Measurements from ENCODE around the gene TTLL11.

TTLL11 gene

DNA sequence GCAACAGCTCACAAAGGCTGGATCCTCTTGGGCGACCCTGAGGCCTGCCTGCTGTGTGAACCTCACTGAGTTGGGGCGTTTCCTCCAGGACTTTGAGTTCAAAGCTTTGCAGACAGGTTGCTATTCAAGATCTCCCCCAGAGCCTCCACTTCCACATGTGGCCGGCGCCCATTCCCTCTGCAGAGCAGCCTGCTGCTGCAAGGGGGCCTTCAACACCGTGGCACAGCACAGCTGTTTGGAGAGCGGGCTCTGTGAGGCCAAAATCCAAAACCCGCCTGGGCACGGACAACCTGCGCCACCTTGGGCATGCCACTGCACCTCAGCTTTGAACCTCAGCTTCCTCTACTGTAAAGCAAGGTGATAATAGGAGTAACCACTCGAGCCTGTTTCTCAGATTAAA is 281.4 kb downstream of the TTLL11 start:
- TF ChIP-seq TAF1 (IDR thresholded peaks at IDR 0.05; ENCODE audit: low read depth) = no peak
- no peak for TF ChIP-seq RAD21 (IDR thresholded peaks at IDR 0.05; ENCODE audit: low read depth)
- no peak for TF ChIP-seq EP300 (IDR thresholded peaks at IDR 0.05; ENCODE audit: borderline replicate concordance)
- TF ChIP-seq FOXM1 (IDR thresholded peaks at IDR 0.05; ENCODE audit: borderline replicate concordance, low read depth) = no peak
- TF ChIP-seq, protein P1, sequence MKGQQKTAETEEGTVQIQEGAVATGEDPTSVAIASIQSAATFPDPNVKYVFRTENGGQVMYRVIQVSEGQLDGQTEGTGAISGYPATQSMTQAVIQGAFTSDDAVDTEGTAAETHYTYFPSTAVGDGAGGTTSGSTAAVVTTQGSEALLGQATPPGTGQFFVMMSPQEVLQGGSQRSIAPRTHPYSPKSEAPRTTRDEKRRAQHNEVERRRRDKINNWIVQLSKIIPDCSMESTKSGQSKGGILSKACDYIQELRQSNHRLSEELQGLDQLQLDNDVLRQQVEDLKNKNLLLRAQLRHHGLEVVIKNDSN (IDR thresholded peaks at IDR 0.05) = no peak
- no peak for TF ChIP-seq EGR1 (IDR thresholded peaks at IDR 0.05)
- TF ChIP-seq, protein P2, sequence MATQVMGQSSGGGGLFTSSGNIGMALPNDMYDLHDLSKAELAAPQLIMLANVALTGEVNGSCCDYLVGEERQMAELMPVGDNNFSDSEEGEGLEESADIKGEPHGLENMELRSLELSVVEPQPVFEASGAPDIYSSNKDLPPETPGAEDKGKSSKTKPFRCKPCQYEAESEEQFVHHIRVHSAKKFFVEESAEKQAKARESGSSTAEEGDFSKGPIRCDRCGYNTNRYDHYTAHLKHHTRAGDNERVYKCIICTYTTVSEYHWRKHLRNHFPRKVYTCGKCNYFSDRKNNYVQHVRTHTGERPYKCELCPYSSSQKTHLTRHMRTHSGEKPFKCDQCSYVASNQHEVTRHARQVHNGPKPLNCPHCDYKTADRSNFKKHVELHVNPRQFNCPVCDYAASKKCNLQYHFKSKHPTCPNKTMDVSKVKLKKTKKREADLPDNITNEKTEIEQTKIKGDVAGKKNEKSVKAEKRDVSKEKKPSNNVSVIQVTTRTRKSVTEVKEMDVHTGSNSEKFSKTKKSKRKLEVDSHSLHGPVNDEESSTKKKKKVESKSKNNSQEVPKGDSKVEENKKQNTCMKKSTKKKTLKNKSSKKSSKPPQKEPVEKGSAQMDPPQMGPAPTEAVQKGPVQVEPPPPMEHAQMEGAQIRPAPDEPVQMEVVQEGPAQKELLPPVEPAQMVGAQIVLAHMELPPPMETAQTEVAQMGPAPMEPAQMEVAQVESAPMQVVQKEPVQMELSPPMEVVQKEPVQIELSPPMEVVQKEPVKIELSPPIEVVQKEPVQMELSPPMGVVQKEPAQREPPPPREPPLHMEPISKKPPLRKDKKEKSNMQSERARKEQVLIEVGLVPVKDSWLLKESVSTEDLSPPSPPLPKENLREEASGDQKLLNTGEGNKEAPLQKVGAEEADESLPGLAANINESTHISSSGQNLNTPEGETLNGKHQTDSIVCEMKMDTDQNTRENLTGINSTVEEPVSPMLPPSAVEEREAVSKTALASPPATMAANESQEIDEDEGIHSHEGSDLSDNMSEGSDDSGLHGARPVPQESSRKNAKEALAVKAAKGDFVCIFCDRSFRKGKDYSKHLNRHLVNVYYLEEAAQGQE (IDR thresholded peaks at IDR 0.05; ENCODE audit: low read depth) = no peak
- TF ChIP-seq ZBTB7A (IDR thresholded peaks at IDR 0.05; ENCODE audit: low read depth) = no peak

DNA sequence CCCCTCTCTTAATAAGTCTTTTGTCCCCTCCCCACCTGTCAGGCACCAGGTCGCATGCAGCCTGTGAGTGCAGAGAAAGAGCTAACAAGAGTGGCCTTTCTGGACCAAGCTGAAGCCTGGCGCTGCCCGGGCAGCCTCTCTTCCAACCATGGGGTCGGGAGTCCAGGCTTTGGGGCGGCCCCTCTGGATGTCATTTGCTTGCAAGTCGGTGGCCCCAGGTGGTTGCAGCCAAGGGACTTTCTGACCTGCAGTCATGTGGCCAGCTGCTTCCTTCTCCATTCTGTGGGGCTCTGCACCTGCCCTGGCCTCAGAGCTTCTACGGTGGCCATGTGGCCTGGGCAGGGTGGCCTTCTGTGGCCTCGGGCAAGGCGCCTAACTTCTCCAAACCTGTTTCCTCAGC is 282.0 kb downstream of the TTLL11 start:
- TF ChIP-seq RAD21 (IDR thresholded peaks at IDR 0.05; ENCODE audit: low read depth) (no peak), CREB1 (IDR thresholded peaks at IDR 0.05; ENCODE audit: low read depth) (no peak), EP300 (IDR thresholded peaks at IDR 0.05; ENCODE audit: borderline replicate concordance) (no peak), YY1 (IDR thresholded peaks at IDR 0.05; ENCODE audit: low read depth) (no peak), NFIC (IDR thresholded peaks at IDR 0.05) (no peak), ZBTB7A (IDR thresholded peaks at IDR 0.05; ENCODE audit: low read depth) (no peak), EGR1 (IDR thresholded peaks at IDR 0.05) (no peak), TAF1 (IDR thresholded peaks at IDR 0.05; ENCODE audit: low read depth) (no peak), FOXM1 (IDR thresholded peaks at IDR 0.05; ENCODE audit: borderline replicate concordance, low read depth) (no peak), TEAD4 (IDR thresholded peaks at IDR 0.05) (no peak), TCF12 (IDR thresholded peaks at IDR 0.05; ENCODE audit: low read depth) (no peak), CEBPB (IDR thresholded peaks at IDR 0.05) (no peak)
- TF ChIP-seq, protein P1 (IDR thresholded peaks at IDR 0.05) = no peak
- TF ChIP-seq, protein P3, sequence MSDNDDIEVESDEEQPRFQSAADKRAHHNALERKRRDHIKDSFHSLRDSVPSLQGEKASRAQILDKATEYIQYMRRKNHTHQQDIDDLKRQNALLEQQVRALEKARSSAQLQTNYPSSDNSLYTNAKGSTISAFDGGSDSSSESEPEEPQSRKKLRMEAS (IDR thresholded peaks at IDR 0.05) = no peak
- TF ChIP-seq, protein P2 (IDR thresholded peaks at IDR 0.05; ENCODE audit: low read depth) = no peak

DNA sequence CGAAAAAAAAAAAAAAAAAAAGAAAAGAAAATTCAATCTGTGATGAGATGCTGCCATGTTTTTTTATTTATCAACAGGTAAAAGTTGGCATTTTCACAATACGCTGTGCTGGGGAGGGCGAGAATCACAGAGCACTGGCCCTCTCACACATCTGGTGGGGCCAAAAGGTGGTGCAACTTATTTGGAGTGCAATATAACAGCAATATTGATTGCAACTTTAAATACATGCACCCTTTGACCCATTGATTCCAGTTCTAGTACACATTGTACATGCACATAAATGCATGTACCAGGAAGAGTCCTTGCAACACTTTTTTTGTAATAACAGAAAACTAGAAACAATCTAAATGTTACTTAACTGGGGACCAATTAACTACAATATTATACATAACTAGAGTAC is 282.6 kb downstream of the TTLL11 start:
- TF ChIP-seq TEAD4 (IDR thresholded peaks at IDR 0.05) = no peak
- TF ChIP-seq, protein P2 (IDR thresholded peaks at IDR 0.05; ENCODE audit: low read depth) = no peak
- TF ChIP-seq NFIC (IDR thresholded peaks at IDR 0.05) = no peak
- no peak for TF ChIP-seq CEBPB (IDR thresholded peaks at IDR 0.05)
- TF ChIP-seq ZBTB7A (IDR thresholded peaks at IDR 0.05; ENCODE audit: low read depth) = no peak
- TF ChIP-seq FOXM1 (IDR thresholded peaks at IDR 0.05; ENCODE audit: borderline replicate concordance, low read depth) = no peak
- no peak for TF ChIP-seq TCF12 (IDR thresholded peaks at IDR 0.05; ENCODE audit: low read depth)
- no peak for TF ChIP-seq TAF1 (IDR thresholded peaks at IDR 0.05; ENCODE audit: low read depth)
- no peak for TF ChIP-seq RAD21 (IDR thresholded peaks at IDR 0.05; ENCODE audit: low read depth)
- TF ChIP-seq, protein P3 (IDR thresholded peaks at IDR 0.05) = no peak
- no peak for TF ChIP-seq CREB1 (IDR thresholded peaks at IDR 0.05; ENCODE audit: low read depth)
- TF ChIP-seq EGR1 (IDR thresholded peaks at IDR 0.05) = no peak

DNA sequence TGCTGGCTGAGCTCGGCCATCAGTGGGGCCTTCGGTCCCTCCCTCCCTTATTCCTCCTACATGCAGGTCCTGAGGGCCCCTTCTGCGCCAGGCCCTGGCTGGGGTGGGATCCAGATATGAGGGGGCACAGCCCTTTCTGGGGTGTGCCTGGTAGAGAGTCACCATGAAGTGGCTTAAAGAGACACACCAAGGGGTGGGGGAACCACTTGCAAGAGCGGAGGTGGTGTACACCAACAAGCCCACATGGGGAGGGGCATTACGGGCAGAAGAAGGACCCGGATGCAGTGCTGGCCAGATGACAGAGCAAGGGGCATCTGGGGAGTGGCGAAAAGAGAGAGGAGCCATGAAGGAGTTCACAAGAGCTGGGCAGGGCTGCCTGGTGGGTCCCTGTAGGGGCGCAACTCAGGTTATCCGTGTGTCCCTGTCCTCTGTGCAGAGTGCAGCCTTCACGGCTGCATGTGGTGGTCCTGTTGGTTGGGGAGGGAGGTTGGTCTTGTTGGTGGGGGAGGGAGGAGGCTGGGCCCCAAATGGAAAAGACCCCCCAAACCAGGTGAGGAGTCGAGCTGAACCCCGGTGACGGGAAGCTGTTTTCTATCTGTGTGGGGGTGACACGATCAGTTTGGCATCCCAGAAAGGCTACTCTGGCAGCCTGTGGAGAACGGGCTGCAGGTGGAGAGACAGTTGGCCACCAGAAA is 283.6 kb downstream of the TTLL11 start:
- TF ChIP-seq, protein P2 (IDR thresholded peaks at IDR 0.05; ENCODE audit: low read depth) = no peak
- TF ChIP-seq CREB1 (IDR thresholded peaks at IDR 0.05; ENCODE audit: low read depth) (no peak), EGR1 (IDR thresholded peaks at IDR 0.05) (no peak), RAD21 (IDR thresholded peaks at IDR 0.05; ENCODE audit: low read depth) (no peak), TAF1 (IDR thresholded peaks at IDR 0.05; ENCODE audit: low read depth) (no peak), FOXM1 (IDR thresholded peaks at IDR 0.05; ENCODE audit: borderline replicate concordance, low read depth) (no peak), YY1 (IDR thresholded peaks at IDR 0.05; ENCODE audit: low read depth) (no peak), TCF12 (IDR thresholded peaks at IDR 0.05; ENCODE audit: low read depth) (no peak)
- TF ChIP-seq, protein P3 (IDR thresholded peaks at IDR 0.05) = no peak

Data from Ishikawa (cell line).